A549 (cell line): Measurements from ENCODE around the gene EAF1. TPM values are rescaled to one million over a fixed set of nuclear protein-coding genes. Genes with fewer than 3 reads are reported as not detected.

Source experiments
- ATAC-seq, 2 experiments: fragments of 200-7000 bp in 1 of 2; fragments of >200 bp in 1 of 2; cut with Nextera tagmentation in 1 of 2; cut with Tn5 transposase in 1 of 2; 3 replicates each; pipeline versions ENCODE4 v1.8.0 to v1.9.1; 2018 to 2020; ENCODE audit warnings: mild to moderate bottlenecking in 1 of 2, moderate library complexity in 1 of 2
- CTCF ChIA-PET: fragments of 300-600 bp; sonication (Branson Sonifier 250); formaldehyde crosslinking; extraction: SDS; loops from one replicate; lab custom pipeline; 2021; ENCODE audit warnings: antibody characterized with exemption, inconsistent platforms; lab: Yijun Ruan, JAX
- POLR2A ChIA-PET: fragments of 350-600 bp; formaldehyde crosslinking; extraction: SDS; loops from one replicate; lab custom pipeline; 2021; ENCODE audit warnings: antibody characterized with exemption, inconsistent platforms; lab: Yijun Ruan, JAX
- DNase-seq, 2 experiments: peaks; one replicate each; pipeline versions ENCODE4 v3.0.0 to v3.0.0-alpha.2; 2011 to 2016; ENCODE audit warnings: low read depth in 1 of 2, low spot score in 1 of 2
- FAIRE-seq: peaks from 2 replicates; lab custom pipeline; 2011; peaks lifted over from hg19 to GRCh38; lab: Jason Lieb, UNC
- H3K27ac ChIP-seq, 2 experiments: fragments of >200 bp; sonication (Bioruptor Twin); formaldehyde crosslinking; 3 replicates each; pipeline ENCODE4 v1.5.1; 2016 to 2017
- H3K4me1 ChIP-seq: fragments of >200 bp; sonication (Bioruptor Twin); formaldehyde crosslinking; 3 replicates; pipeline ENCODE4 v1.6.1; 2016
- H3K4me2 ChIP-seq: fragments of >200 bp; sonication (Bioruptor Twin); formaldehyde crosslinking; 3 replicates; pipeline ENCODE4 v1.6.1; 2016
- H3K4me3 ChIP-seq: fragments of >200 bp; sonication (Bioruptor Twin); formaldehyde crosslinking; 3 replicates; pipeline ENCODE4 v1.5.1; 2016
- H3K9me3 ChIP-seq: fragments of >200 bp; sonication (Bioruptor Twin); formaldehyde crosslinking; 3 replicates; pipeline ENCODE4 v1.6.1; 2016
- CBX8 ChIP-seq: fragments of 200-600 bp; sonication (generic); IDR thresholded peaks from 2 replicates; pipeline ENCODE4 v1.6.1; 2016
- CEBPB ChIP-seq, 2 experiments: fragments of >200 bp in 1 of 2; sonication (Bioruptor Twin) in 1 of 2; formaldehyde crosslinking in 1 of 2; IDR thresholded peaks; 2 replicates each; pipeline ENCODE4 v1.6.1; 2012 to 2016
- CHD2 ChIP-seq: fragments of 150-350 bp; IDR thresholded peaks from 2 replicates; pipeline ENCODE4 v1.6.1; 2014; ENCODE audit warnings: low read length; ENCODE audit not compliant: partially characterized antibody
- EHF ChIP-seq: fragments of 250-450 bp; sonication (Bioruptor Pico); IDR thresholded peaks from 2 replicates; pipeline ENCODE4 v1.5.0; 2020; ENCODE audit warnings: mild to moderate bottlenecking
- EHMT2 ChIP-seq: fragments of 200-600 bp; sonication (generic); IDR thresholded peaks from 2 replicates; pipeline ENCODE4 v1.6.1; 2016; ENCODE audit warnings: antibody characterized with exemption, low read depth, mild to moderate bottlenecking, moderate library complexity
- EP300 ChIP-seq, 2 experiments: fragments of >200 bp; sonication (Bioruptor Twin); formaldehyde crosslinking; IDR thresholded peaks; 2 replicates in 1 of 2; 3 replicates in 1 of 2; pipeline ENCODE4 v1.6.1; 2016 to 2017
- ESRRA ChIP-seq: fragments of 150-350 bp; IDR thresholded peaks from 2 replicates; pipeline ENCODE4 v1.6.1; 2014; ENCODE audit warnings: mild to moderate bottlenecking, low read length, borderline replicate concordance
- FOSL2 ChIP-seq, 2 experiments: fragments of 450-650 bp in 1 of 2; fragments of >200 bp in 1 of 2; sonication (Bioruptor Twin) in 1 of 2; formaldehyde crosslinking; IDR thresholded peaks; 2 replicates each; pipeline versions ENCODE4 v1.5.0 to v1.6.1; 2016 to 2020; ENCODE audit warnings: mild to moderate bottlenecking in 1 of 2, moderate library complexity in 1 of 2
- FOXS1 ChIP-seq: fragments of 250-450 bp; sonication (Bioruptor Pico); IDR thresholded peaks from 2 replicates; pipeline ENCODE4 v1.5.0; 2020; ENCODE audit warnings: mild to moderate bottlenecking, moderate library complexity
- GATA3 ChIP-seq: IDR thresholded peaks from 2 replicates; pipeline ENCODE4 v1.6.1; 2012; ENCODE audit warnings: borderline replicate concordance
- HEYL ChIP-seq: fragments of 250-450 bp; sonication (Bioruptor Pico); IDR thresholded peaks from 2 replicates; pipeline ENCODE4 v1.8.0; 2021; ENCODE audit warnings: mild to moderate bottlenecking, moderate library complexity
- HOXB5 ChIP-seq: fragments of 250-450 bp; sonication (Bioruptor Pico); IDR thresholded peaks from 2 replicates; pipeline ENCODE4 v1.5.0; 2020; ENCODE audit warnings: mild to moderate bottlenecking, moderate library complexity
- JUN ChIP-seq, 2 experiments: fragments of >200 bp; sonication (Bioruptor Twin); formaldehyde crosslinking; IDR thresholded peaks; 2 replicates in 1 of 2; 3 replicates in 1 of 2; pipeline ENCODE4 v1.6.1; 2016 to 2017
- JUNB ChIP-seq: fragments of >200 bp; sonication (Bioruptor Twin); formaldehyde crosslinking; IDR thresholded peaks from 2 replicates; pipeline ENCODE4 v1.6.1; 2016
- KDM5A ChIP-seq: fragments of 200-600 bp; sonication (generic); IDR thresholded peaks from 2 replicates; pipeline ENCODE4 v1.6.1; 2016; ENCODE audit warnings: antibody characterized with exemption, mild to moderate bottlenecking
- MAZ ChIP-seq: fragments of 150-350 bp; IDR thresholded peaks from 2 replicates; pipeline ENCODE4 v1.6.1; 2014; ENCODE audit warnings: antibody characterized with exemption, low read depth, low read length, borderline replicate concordance
- MYC ChIP-seq: IDR thresholded peaks from 2 replicates; pipeline ENCODE4 v1.6.1; 2012; ENCODE audit warnings: mild to moderate bottlenecking, inconsistent platforms, low read length, improper control_type of control experiment, borderline replicate concordance
- NFE2L2 ChIP-seq: fragments of 150-350 bp; conservative IDR thresholded peaks from 2 replicates; pipeline ENCODE4 v1.6.1; 2014; ENCODE audit warnings: low read length
- PHF8 ChIP-seq: fragments of 200-600 bp; sonication (generic); IDR thresholded peaks from 2 replicates; pipeline ENCODE4 v1.6.1; 2016; ENCODE audit warnings: low read depth, mild to moderate bottlenecking, antibody characterized with exemption, moderate library complexity, borderline replicate concordance
- POLR2A ChIP-seq: IDR thresholded peaks from 2 replicates; pipeline ENCODE4 v1.6.1; 2012; ENCODE audit warnings: mild to moderate bottlenecking, low read length
- POLR2AphosphoS2 ChIP-seq: conservative IDR thresholded peaks from 2 replicates; pipeline ENCODE4 v1.6.1; 2012; ENCODE audit warnings: low read length, improper control_type of control experiment, inconsistent platforms
- RAD21 ChIP-seq, 2 experiments: fragments of >200 bp in 1 of 2; sonication (Bioruptor Twin) in 1 of 2; formaldehyde crosslinking in 1 of 2; IDR thresholded peaks in 1 of 2; conservative IDR thresholded peaks in 1 of 2; 2 replicates in 1 of 2; 3 replicates in 1 of 2; pipeline ENCODE4 v1.6.1; 2012 to 2018; ENCODE audit warnings: inconsistent platforms in 1 of 2
- RNF2 ChIP-seq: fragments of 200-600 bp; sonication (generic); IDR thresholded peaks from 2 replicates; pipeline ENCODE4 v1.6.1; 2016; ENCODE audit warnings: low read depth, mild to moderate bottlenecking, antibody characterized with exemption, moderate library complexity, borderline replicate concordance
- SMC3 ChIP-seq: fragments of >200 bp; sonication (Bioruptor Twin); formaldehyde crosslinking; IDR thresholded peaks from 3 replicates; pipeline ENCODE4 v1.6.1; 2018; ENCODE audit warnings: inconsistent platforms
- SREBF2 ChIP-seq: fragments of 450-650 bp; IDR thresholded peaks from 2 replicates; pipeline ENCODE4 v1.6.1; 2014; ENCODE audit warnings: mild to moderate bottlenecking, moderate library complexity
- ZNF302 ChIP-seq: fragments of 250-450 bp; sonication (Bioruptor Pico); IDR thresholded peaks from 2 replicates; pipeline ENCODE4 v1.9.0; 2021; ENCODE audit warnings: inconsistent platforms, mild to moderate bottlenecking, moderate library complexity
- ZSCAN20 ChIP-seq: fragments of 250-450 bp; sonication (Bioruptor Pico); IDR thresholded peaks from 2 replicates; pipeline ENCODE4 v1.8.0; 2022; ENCODE audit warnings: mild to moderate bottlenecking, moderate library complexity
- WGBS: methylation state at CpG from one replicate; pipeline ENCODE4 v1.1.6; 2017; ENCODE audit errors: missing lambda C conversion rate; 5-methylcytosine and 5-hydroxymethylcytosine counted together
- polyA plus RNA-seq, 4 experiments: library from polyadenylated mRNA; depleted of rRNA in 3 of 4; stranded (reverse); fragments of >200 nt; fragmentation: RNase III in 1 of 4; extraction: RNeasy Plus Mini Kit Qiagen cat#74134 plus additional on column Dnase treatment in 1 of 4; gene quantifications; 2 replicates in 3 of 4; 3 replicates in 1 of 4; pipeline ENCODE4 v1.2.3, GENCODE V29; 2011 to 2017

The EAF1 gene
- polyA plus RNA-seq, 2 of the 4 experiments (the other 2 are of a cell fraction) = 13.9 to 20.7 TPM

- TF ChIP-seq CHD2 (no peak), EHMT2 (no peak), MAZ (no peak), FOSL2 (IDR thresholded peaks at IDR 0.05) (no peak), FOSL2 (CRISPR knock-in tag; IDR thresholded peaks at IDR 0.05) (no peak), JUN (IDR thresholded peaks at IDR 0.05) (no peak), JUNB (no peak), POLR2AphosphoS2 (no peak), POLR2A (no peak), SMC3 (no peak), HEYL (no peak), MYC (no peak), PHF8 (no peak), ZNF302 (no peak), EP300 (IDR thresholded peaks at IDR 0.05) (no peak), CEBPB (IDR thresholded peaks at IDR 0.05) (no peak), SREBF2 (no peak)
- CTCF ChIA-PET = interaction anchor here (1.3 kb wide), 1 partner anchor 96 kb away, joined by 3 read pairs; the partner anchor contains the start of gene SH3BP5
- peak overlapping the region; percentile 97 for H3K4me2 ChIP-seq
- no peak for DNase-seq
- peak overlapping the region; percentile 81 to 95 for H3K27ac ChIP-seq
- POLR2A ChIA-PET = no interaction called here
- FAIRE-seq = no peak
- H3K9me3 ChIP-seq = no peaks in the 10 kb centered on the region
- peak overlapping the region; percentile 84 for H3K4me3 ChIP-seq
- peaks cover 21% of the 10 kb centered on the region; the same call in 2 of the 3 replicates for H3K4me1 ChIP-seq
- under 1% methylated on average over 9 of the region's 11 CpGs for WGBS
- peak in 1 of 2 experiments; percentile 4; a peak in 1 of 6 replicates for ATAC-seq
Observed at GRCh38 chr3:15427981-15428380, 583 bp downstream of the EAF1 start.

- H3K9me3 ChIP-seq = no peaks in the 10 kb centered on the region
- peak overlapping the region; percentile 81 to 95; a peak in 4 of 6 replicates for H3K27ac ChIP-seq
- TF ChIP-seq EHMT2 = no peak
- TF ChIP-seq RAD21 (conservative IDR thresholded peaks at IDR 0.05 in 1 of 2, IDR thresholded peaks at IDR 0.05 in 1 of 2) = no peak
- no peak for TF ChIP-seq EHF (CRISPR knock-in tag)
- no peak for TF ChIP-seq GATA3
- TF ChIP-seq MAZ = no peak
- no peak for TF ChIP-seq ESRRA
- no peak for TF ChIP-seq RNF2
- TF ChIP-seq KDM5A = no peak
- no peak for TF ChIP-seq NFE2L2
- no peak for TF ChIP-seq FOXS1 (CRISPR knock-in tag)
- no peak for TF ChIP-seq ZSCAN20 (CRISPR knock-in tag)
- no peak for TF ChIP-seq CBX8
- no peak for TF ChIP-seq HOXB5 (CRISPR knock-in tag)
- TF ChIP-seq JUN (IDR thresholded peaks at IDR 0.05) = no peak
- H3K4me1 ChIP-seq = peaks cover 21% of the 10 kb centered on the region; the same call in 2 of the 3 replicates
- WGBS = 6% methylated on average over 9 of the region's 9 CpGs
- no peak for FAIRE-seq
- peak overlapping the region; percentile 97 for H3K4me2 ChIP-seq
- peak in 1 of 2 experiments; percentile 15 for DNase-seq
- peak overlapping the region; percentile 84 for H3K4me3 ChIP-seq
- CTCF ChIA-PET = no interaction called here
- peak in 1 of 2 experiments; percentile 9; a peak in 3 of 6 replicates for ATAC-seq
- POLR2A ChIA-PET = interaction anchor here (0.6 kb wide), 1 partner anchor 480 kb away, joined by 3 read pairs; no protein-coding TSS in a partner anchor
Observed at GRCh38 chr3:15428539-15428938, 1.1 kb downstream of the EAF1 start.

GRCh38 chr3:15429080-15429479, 1.7 kb downstream of the EAF1 start:
- FAIRE-seq = no peak
- ChIA-PET POLR2A (interaction anchor here (0.6 kb wide), 1 partner anchor 481 kb away, joined by 3 read pairs; no protein-coding TSS in a partner anchor), CTCF (no interaction called here)
- TF ChIP-seq RNF2 = no peak
- no peak for ATAC-seq
- H3K4me3 ChIP-seq = peak overlapping the region; percentile 84
- H3K4me2 ChIP-seq = peak overlapping the region; percentile 97
- H3K9me3 ChIP-seq = no peaks in the 10 kb centered on the region
- peaks cover 21% of the 10 kb centered on the region; the same call in 2 of the 3 replicates for H3K4me1 ChIP-seq
- 92% methylated on average over 6 of the region's 6 CpGs for WGBS
- H3K27ac ChIP-seq = no peak overlapping the region
- DNase-seq = no peak
